HFF-Myc (cell line): ENCODE results near the gene RPS6KA2.

ENCODE experiments used
- DNase-seq: peaks from one replicate; pipeline ENCODE4 v3.0.0-alpha.2; 2011; ENCODE audit warnings: low read depth; ENCODE audit errors: extremely low read depth
- H3K4me3 ChIP-seq: replicated peaks from 2 replicates; pipeline ENCODE4 v1.5.1; 2011; ENCODE audit warnings: low read depth, mild to moderate bottlenecking, control low read depth, low read length
- TF ChIP-seq, protein P1 (sequence below): IDR thresholded peaks from 2 replicates; pipeline ENCODE4 v1.5.1; 2012; ENCODE audit warnings: mild to moderate bottlenecking, low read depth, low read length, control low read depth; ENCODE audit errors: missing control alignments

Gene RPS6KA2

DNA sequence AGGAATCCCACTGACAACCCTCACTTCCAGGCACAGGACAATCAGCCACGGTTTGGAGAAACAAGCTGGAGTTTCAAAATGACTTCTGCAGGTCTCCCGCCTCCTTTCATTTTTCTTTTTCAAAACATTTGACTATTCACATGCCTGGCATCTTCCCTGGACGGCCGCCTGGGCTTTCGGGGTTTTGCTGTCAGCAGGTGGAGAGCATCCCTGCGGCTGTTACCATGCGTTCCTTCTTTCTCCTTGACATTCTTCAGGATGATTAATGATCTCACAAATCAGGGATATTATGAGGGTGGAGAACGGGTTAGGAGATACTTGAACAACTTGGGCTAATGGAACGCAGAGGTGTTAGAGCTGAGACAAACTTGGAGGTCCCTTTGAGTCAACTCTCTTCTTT, 101.5 kb downstream of the RPS6KA2 start:
- TF ChIP-seq, protein P1, sequence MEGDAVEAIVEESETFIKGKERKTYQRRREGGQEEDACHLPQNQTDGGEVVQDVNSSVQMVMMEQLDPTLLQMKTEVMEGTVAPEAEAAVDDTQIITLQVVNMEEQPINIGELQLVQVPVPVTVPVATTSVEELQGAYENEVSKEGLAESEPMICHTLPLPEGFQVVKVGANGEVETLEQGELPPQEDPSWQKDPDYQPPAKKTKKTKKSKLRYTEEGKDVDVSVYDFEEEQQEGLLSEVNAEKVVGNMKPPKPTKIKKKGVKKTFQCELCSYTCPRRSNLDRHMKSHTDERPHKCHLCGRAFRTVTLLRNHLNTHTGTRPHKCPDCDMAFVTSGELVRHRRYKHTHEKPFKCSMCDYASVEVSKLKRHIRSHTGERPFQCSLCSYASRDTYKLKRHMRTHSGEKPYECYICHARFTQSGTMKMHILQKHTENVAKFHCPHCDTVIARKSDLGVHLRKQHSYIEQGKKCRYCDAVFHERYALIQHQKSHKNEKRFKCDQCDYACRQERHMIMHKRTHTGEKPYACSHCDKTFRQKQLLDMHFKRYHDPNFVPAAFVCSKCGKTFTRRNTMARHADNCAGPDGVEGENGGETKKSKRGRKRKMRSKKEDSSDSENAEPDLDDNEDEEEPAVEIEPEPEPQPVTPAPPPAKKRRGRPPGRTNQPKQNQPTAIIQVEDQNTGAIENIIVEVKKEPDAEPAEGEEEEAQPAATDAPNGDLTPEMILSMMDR, result no peak
- no peak overlapping the region for H3K4me3 ChIP-seq
- no peak for DNase-seq

- TF ChIP-seq, protein P1, result no peak
- no peak for DNase-seq
- H3K4me3 ChIP-seq, result no peak overlapping the region
These were observed 103.1 kb downstream of the RPS6KA2 start for GRCh38 chr6:166523782-166524559.

DNA sequence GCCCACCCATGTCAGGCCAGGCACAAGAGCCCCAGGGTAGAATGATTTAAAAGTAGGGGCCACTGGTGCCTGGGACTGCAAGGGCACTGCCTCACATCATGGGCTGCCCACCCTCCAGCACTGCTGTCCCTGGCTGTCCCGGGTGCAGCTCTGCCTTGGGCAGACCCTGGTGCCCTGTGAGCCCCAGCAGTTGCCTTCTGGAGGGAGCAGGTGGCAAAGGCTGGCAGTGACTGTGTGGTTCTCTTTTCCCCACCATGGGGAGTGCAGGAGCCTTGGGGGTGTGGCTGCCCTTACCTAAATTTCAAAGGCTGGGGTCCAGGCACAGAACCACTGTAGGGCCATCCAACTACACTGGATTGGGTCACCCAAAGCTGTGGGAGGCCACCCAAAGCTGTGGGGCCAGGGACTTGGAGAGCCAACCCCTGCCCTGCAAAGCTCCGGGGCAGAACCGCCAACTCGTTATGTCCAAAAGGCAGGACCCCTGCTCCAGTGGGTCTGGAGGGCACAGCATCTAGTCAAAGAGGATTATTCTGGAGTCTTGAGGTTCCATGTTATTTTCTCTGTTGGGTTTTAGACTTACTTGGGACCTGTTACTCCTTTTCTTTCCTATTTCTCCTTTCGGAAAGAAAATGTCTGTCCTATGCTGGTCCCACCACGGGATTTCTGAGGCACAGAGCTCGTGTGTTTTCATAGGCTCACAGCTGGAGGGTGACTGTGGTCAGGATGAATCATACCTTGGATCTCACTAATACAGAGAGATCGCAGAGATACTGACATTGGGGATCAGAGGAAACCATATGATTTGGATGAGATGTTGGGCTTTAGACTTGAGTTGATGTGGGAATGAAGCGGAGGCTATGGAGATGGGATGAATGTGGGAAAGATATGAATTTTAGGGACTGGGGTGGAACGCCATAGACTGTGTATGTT, 105.9 kb downstream of the RPS6KA2 start:
- TF ChIP-seq, protein P1, result no peak
- no peak for DNase-seq
- no peak overlapping the region for H3K4me3 ChIP-seq

- H3K4me3 ChIP-seq, result no peak overlapping the region
- TF ChIP-seq, protein P1, result no peak
- no peak for DNase-seq
These were observed 110.7 kb downstream of the RPS6KA2 start for GRCh38 chr6:166516251-166516884.

- DNase-seq, result peak; percentile 59
- TF ChIP-seq, protein P1, result peak; percentile 57
- H3K4me3 ChIP-seq, result no peak overlapping the region
These were observed 111.8 kb downstream of the RPS6KA2 start for GRCh38 chr6:166515072-166515810.

GRCh38 chr6:166514196-166514595, 112.9 kb downstream of the RPS6KA2 start:
- H3K4me3 ChIP-seq, result no peak overlapping the region
- TF ChIP-seq, protein P1, result no peak
- DNase-seq, result no peak
